CD4-positive, alpha-beta T cell treated with Interleukin-1 beta for 1 hour (primary cell): ENCODE results near the gene MED1.
"Not testable (repeated sequence)": the region's sequence is repeated elsewhere in the genome, so short reads cannot be mapped to it uniquely, and the experiment has no call there.

ENCODE experiments used
- DNase-seq, 2 donors: peaks; one replicate each; pipeline ENCODE4 v3.0.0-alpha.2; 2020 to 2022

Gene MED1, protein sequence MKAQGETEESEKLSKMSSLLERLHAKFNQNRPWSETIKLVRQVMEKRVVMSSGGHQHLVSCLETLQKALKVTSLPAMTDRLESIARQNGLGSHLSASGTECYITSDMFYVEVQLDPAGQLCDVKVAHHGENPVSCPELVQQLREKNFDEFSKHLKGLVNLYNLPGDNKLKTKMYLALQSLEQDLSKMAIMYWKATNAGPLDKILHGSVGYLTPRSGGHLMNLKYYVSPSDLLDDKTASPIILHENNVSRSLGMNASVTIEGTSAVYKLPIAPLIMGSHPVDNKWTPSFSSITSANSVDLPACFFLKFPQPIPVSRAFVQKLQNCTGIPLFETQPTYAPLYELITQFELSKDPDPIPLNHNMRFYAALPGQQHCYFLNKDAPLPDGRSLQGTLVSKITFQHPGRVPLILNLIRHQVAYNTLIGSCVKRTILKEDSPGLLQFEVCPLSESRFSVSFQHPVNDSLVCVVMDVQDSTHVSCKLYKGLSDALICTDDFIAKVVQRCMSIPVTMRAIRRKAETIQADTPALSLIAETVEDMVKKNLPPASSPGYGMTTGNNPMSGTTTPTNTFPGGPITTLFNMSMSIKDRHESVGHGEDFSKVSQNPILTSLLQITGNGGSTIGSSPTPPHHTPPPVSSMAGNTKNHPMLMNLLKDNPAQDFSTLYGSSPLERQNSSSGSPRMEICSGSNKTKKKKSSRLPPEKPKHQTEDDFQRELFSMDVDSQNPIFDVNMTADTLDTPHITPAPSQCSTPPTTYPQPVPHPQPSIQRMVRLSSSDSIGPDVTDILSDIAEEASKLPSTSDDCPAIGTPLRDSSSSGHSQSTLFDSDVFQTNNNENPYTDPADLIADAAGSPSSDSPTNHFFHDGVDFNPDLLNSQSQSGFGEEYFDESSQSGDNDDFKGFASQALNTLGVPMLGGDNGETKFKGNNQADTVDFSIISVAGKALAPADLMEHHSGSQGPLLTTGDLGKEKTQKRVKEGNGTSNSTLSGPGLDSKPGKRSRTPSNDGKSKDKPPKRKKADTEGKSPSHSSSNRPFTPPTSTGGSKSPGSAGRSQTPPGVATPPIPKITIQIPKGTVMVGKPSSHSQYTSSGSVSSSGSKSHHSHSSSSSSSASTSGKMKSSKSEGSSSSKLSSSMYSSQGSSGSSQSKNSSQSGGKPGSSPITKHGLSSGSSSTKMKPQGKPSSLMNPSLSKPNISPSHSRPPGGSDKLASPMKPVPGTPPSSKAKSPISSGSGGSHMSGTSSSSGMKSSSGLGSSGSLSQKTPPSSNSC (N-terminal part only)

DNA sequence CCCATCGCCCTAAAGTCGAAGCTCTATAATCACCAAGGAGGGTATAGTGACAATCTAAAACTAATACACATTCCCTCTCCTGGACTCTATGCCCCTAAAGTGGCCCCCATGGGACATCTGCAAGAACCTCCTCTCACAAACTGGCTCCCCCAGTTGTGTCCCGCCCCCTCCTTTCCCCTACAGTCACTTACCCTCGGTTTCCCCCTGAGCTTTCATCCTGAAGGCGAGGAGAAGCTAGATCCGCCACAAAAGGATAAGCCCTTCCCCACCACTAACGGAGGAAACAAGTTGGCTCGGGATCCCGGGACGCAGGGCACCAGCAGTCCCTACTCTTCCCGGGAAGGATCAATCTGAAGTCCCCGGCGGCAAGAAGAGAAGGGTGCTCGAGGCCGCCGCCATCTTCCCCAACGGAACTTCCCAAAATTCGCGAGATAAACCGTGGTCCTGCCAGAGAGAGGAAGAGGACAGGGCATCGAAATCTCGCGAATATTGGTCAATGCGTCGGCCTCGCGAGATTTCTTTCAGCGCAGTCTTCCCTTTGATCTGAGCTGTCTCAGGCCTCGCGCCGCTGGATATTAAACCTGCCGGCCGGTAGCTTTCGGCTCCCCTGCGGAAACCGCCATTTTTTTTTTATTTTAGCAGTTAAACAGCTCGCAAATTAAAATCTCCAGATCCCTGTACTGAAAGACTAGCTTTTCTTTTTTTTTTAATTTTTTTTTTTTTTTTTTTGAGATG, at the start of gene MED1:
MED1 (minus strand) TSS at position 417 of the 735 bp plus-strand sequence; CDS start at position 216, 201 bp downstream.
- peak; percentile 96 to 97 for DNase-seq

DNA sequence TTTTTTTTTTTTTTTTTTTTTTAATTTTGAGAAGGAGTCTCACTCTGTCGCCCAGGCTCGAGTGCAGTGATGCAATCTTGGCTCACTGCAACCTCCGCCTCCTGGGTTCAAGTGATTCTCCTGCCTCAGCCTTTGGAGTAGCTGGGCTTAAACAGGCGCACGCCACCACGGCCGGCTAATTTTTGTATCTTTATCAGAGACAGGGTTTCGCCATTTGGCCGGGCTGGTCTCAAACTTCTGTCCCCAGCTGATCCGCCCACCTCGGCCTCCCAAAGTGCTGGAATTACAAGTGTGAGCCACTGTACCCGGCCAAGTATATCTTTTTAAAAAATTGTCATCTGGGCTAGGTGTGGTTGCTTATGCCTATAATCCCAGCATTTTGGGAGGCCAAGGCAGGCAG, 45.9 kb upstream of the MED1 start:
- not testable (repeated sequence) for DNase-seq

DNA sequence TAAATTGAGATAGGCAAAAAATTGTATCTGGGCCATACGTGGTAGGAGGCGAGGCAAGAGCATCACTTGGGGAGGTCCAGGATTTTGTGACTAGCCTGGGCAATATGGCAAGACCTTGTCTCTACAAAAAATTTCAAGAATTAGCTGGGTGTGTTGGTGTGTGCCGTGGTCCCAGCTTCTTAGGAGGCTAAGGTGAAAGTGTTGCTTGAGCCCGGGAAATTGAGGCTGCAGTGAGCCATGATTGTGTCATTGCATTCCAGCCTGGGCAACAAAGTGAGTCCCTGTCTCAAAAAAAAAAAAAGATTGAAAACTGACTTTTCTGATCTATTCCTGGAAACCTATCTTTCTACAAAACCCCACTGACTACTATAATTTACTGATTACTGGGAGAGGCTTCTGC, 36.9 kb upstream of the MED1 start:
- no peak for DNase-seq

DNA sequence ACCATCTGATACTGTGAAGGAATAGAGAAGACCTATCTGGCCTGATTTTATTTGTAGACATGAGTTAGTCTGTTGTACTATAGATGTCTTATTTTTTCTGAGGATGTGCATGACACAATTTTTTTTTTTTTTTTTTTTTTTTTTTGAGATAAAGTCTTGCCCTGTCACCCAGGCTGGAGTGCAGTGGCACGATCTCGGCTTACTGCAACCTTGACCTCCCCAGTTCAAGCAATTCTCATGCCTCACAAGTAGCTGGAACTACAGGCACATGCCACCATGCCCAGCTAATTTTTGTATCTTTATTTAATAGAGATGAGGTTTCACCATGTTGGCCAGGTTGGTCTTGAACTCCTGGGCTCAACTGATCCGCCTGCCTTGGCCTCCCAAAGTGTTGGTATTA, 36.4 kb upstream of the MED1 start:
- DNase-seq, result not testable (repeated sequence)

DNA sequence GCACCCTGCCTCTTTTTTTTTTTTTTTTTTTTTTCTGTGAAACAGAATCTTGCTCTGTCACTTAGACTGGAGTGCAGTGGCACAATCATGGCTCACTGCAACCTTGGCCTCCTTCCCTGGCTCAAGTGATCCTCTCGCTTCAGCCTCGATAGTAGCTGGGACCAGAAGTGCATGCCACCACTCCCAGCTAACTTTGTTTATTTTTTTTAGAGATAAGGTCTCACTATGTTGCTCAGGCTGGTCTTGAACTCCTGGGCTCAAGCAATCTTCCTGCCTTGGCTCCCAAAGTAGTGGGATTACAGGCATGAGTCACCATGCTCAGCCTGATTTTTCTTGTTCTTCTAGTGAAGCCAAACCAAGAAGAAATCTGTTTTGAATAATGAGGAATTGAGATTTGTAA, 35.2 kb upstream of the MED1 start:
- no peak for DNase-seq

DNA sequence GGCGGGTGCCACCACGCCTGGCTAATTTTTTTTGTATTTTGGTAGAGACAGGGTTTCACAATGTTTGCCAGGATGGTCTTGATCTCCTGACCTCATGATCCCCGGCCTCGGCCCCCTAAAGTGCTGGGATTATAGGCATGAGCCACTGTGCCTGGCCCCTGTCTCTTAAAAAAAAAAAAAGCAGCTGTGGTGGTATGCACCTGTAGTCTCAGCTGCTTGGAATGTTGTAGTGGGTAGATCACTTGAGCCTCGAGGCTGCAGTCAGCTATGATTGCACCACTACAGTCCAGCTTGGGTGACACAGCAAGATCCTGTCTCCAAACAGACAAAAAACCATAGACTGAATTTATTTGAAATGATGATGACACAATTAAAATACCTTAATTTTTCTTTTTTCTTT, 34.5 kb upstream of the MED1 start:
- DNase-seq, result no peak

DNA sequence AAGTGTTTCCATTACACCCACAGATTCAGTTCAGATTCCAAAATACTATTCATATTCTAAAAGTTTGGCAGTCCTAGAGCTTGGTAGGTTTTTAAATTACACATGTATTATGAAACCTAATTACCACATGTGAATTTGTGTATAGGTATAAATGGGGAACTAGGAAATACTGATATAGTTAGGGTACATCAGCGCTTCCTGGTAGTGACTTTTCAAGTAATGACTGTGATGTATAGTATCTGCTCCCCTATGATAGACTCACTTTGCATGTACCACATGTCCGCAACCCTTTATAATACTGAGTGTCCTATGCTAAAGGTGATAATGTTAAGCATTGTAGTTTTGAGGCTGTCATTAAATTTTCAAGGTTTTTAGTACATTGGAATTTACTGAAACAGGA, 33.1 kb upstream of the MED1 start:
- no peak for DNase-seq

DNA sequence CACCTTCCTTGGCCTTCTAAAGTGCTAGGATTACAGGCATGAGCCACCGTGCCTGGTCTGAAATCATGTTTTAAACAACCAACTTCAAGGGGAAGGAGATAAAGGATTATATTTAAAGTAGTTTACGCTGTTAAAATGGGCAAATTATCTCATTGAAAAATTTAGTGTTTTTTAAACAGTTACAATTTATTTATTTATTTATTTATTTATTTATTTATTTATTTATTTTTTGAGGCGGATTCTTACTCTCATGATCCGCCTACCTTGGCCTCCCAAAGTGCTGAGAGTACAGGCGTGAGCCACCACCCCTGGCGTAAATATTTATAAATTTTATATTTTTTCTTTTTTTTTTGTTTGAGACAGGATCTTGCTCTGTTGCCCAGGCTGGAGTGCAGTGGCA, 32.4 kb upstream of the MED1 start:
- no peak for DNase-seq

DNA sequence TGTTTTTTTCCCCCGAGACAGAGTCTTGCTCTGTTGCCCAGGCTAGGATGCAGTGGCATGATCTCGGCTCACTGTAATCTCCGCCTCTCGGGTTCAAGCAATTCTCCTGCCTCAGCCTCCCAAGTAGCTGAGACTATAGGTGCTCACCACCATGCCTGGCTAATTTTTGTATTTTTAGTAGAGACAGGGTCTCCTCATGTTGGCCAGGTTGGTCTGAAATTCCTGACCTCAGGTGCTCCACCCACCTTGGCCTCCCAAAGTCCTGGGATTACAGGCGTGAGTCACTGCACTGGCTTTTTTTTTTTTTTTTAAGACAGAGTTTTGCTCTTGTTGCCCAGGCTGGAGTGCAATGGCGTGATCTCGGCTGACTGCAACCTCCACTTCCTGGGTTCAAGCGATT, 28.6 kb upstream of the MED1 start:
- not testable (repeated sequence) for DNase-seq

DNA sequence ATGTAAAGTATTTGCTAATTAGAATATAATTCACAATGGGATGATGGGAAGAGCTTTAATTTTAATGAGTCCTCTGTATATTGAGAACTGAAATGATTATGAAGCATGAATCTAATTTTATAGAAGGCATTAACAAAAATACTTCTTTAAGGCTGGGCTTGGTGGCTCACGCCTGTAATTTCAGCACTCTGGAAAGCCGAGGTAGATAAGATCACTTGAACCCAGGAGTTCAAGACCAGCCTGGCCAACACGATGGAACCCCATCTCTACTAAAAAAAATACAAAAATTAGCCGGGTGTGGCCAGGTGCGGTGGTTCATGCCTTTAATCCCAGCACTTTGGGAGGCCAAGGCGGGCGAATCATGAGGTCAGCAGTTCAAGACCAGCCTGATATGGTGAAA, 22.2 kb upstream of the MED1 start:
- DNase-seq, result no peak

DNA sequence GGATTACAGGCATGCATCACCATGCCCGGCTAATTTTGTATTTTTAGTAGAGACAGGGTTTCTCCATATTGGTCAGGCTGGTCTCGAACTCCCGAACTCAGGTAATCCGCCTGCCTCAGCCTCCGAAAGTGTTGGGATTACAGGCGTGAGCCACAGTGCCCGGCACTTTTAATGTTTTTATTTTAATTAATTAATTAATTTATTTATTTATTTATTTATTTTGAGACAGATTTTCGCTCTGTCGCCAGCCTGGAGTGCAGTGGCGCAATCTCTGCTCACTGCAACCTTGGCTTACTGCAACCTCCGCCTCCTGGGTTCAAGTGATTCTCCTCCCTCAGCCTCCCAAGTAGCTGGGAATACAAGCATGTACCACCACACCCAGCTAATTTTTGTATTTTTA, 17.5 kb upstream of the MED1 start:
- DNase-seq, result not testable (repeated sequence)

DNA sequence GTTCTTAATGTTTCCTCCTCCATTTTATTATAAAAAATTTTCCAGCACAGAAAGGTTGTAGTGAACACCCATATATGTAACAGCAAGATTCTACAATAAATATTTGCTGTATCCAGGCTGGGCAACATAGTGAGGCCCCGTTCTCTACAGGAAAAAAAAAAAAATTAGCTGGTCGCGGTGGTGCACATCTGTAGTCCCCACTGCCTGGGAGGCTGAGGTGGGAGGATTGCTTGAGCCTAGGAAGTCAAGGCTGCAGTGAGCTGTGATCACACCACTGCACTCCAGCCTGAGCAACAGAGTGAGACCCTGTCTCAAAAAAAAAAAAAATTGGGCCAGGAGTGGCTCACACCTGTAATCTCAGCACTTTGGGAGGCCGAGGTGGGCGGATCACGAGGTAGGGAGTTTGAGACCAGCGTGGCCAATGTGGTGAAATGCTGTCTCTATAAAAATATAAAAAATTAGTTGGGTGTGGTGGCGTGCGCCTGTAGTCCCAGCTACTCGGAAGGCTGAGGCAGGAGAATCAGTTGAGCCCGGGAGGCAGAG, 13.6 kb upstream of the MED1 start:
- DNase-seq, result not testable (repeated sequence)

DNA sequence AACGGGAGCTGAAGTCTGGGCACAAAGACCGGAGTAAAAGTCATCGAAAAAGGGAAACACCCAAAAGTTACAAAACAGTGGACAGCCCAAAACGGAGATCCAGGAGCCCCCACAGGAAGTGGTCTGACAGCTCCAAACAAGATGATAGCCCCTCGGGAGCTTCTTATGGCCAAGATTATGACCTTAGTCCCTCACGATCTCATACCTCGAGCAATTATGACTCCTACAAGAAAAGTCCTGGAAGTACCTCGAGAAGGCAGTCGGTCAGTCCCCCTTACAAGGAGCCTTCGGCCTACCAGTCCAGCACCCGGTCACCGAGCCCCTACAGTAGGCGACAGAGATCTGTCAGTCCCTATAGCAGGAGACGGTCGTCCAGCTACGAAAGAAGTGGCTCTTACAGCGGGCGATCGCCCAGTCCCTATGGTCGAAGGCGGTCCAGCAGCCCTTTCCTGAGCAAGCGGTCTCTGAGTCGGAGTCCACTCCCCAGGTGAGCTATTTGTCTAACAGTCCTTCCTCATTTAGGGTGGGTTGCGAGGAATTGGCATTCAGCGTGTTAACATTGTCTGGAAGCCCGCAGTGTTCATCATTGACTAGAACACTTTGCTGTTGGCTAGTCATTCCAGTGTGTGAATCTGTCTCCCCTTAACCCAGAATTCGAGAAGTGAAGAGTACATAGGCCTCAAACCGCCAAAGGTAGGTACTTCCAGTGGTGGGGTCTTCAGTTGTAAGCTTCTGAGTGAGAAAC, 11.7 kb upstream of the MED1 start:
- DNase-seq, result peak; percentile 4 to 7

DNA sequence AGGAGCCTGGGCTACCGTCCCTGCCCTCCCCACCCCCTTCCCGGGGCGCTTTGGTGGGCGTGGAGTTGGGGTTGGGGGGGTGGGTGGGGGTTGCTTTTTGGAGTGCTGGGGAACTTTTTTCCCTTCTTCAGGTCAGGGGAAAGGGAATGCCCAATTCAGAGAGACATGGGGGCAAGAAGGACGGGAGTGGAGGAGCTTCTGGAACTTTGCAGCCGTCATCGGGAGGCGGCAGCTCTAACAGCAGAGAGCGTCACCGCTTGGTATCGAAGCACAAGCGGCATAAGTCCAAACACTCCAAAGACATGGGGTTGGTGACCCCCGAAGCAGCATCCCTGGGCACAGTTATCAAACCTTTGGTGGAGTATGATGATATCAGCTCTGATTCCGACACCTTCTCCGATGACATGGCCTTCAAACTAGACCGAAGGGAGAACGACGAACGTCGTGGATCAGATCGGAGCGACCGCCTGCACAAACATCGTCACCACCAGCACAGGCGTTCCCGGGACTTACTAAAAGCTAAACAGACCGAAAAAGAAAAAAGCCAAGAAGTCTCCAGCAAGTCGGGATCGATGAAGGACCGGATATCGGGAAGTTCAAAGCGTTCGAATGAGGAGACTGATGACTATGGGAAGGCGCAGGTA, 11.0 kb upstream of the MED1 start:
- no peak for DNase-seq

DNA sequence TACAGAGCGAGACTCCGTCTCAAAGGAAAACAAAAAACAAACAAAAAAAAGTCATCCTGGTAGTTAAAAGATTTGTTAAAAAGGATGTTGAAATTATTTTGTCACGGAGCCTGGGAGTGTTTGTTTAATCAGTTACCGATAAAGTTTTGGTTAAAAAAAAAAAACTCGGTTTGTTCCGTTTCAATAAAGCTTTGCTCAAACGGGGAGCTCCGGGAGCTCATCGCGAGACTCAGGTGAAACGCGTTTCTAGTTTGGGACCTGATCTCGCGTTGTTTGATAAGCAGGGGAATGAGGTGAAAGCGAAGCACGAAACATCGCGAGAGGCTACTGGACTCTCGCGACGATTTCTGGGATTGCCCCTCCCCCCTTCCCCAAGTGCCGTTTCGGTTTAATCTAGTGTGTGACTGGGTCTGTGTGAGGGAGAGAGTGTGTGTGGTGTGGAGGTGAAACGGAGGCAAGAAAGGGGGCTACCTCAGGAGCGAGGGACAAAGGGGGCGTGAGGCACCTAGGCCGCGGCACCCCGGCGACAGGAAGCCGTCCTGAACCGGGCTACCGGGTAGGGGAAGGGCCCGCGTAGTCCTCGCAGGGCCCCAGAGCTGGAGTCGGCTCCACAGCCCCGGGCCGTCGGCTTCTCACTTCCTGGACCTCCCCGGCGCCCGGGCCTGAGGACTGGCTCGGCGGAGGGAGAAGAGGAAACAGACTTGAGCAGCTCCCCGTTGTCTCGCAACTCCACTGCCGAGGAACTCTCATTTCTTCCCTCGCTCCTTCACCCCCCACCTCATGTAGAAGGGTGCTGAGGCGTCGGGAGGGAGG, 10.3 kb upstream of the MED1 start, which contains the start of gene CDK12:
CDK12 (plus strand) TSS at position 374 of the 813 bp plus-strand sequence. CDS start 586 bp downstream, outside the sequence.
- peak; percentile 98 for DNase-seq

DNA sequence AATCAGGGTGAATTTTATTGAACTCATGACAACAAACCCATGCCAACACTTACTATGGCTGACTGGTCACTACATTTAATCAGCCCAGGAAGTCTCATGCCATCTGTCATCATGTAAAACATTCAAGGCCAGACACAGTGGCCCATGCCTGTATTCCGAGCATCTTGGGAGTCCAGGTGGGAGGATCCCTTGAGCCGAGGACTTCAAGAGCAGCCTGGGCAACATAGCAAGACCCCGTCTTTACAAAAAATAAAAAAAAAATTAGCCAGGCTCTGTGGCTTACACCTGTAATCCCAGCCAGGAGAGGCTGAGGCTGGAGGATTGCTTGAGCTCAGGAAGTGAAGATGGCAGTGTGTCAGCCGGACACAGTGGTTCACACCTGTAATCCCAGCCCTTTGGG, 4.9 kb upstream of the MED1 start:
- DNase-seq, result no peak

DNA sequence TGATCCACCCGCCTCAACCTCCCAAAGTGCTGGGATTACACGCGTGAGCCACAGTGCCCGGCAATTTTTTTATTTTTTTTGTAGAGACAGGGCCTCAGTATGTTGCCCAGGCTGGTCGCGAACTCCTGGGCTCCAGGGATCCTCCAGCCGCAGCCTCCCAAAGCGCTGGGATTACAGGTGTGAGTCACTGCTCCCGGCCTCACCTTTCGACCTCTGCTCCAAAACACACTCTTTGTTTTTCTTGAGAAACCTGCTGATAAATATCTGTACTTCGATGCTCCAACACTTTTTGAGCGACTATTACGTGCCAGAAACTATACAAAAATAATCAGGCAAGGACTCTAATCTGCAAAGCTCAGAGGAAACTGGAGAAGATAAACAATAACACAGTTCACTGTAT, 1.0 kb downstream of the MED1 start:
- no peak for DNase-seq

DNA sequence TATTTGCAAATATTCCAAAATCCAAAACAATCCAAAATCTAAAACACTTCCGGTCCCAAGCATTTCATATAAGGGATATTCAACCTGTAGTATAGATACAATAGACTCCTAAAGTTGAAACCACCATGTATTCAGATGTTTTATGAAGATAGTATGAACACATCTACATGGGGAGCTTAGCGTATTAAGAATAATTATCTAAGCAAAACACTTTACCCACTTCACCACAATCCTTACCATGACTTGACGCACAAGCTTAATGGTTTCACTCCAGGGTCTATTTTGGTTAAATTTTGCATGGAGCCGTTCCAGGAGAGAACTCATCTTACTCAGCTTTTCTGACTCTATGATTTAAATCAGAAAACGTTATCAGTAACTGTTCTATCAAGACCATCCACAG, 3.5 kb downstream of the MED1 start:
- no peak for DNase-seq

DNA sequence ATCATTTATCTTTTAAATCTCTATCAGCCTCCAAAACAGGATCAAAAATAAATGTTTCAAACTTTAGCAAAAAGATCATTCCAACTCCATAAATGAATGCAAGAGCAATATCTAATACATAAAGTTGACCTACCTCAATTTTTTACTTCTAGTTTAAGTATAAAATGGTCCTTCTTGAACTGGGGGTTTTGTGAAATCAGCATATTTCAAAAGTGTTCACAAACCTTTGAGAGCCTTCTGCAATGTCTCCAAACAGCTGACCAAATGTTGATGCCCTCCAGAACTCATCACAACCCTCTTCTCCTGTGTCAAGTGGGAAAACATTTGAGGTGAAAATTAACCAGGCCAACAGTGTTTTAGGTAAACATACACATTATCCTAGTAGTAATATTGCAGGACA, 7.7 kb downstream of the MED1 start:
- no peak for DNase-seq

DNA sequence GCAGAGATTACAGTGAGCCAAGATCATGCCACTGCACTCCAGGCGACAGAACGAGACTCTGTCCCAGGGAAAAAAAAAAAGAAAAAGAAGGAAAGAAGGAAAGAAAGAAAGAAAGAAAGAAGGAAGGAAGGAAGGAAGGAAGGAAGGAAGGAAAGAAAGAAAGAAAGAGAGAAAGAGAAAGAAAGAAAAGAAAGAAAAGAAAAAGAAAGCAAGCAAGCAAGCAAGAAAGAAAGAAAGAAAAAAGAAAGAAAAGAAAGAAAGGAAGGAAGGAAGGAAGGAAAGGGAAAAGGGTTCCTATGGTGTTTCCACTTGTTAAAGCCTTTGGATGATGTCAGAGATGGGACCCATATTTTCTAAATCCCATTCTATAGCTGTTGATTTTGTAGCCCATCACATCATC, 11.2 kb downstream of the MED1 start:
- not testable (repeated sequence) for DNase-seq
